CD14-positive monocyte (primary cell): ENCODE measurements around the gene TAAR8. TPM values are rescaled to one million over a fixed set of nuclear protein-coding genes. Genes with fewer than 3 reads are reported as not detected.

Experiments
- DNase-seq, 3 donors: peaks; one replicate each; pipeline ENCODE4 v3.0.0-alpha.2; 2011 to 2022
- H2AFZ ChIP-seq: 2 replicates; pipeline ENCODE4 v1.6.0; 2012; ENCODE audit warnings: mild to moderate bottlenecking, low read depth, low read length, inconsistent platforms; ENCODE audit not compliant: insufficient read depth, poor library complexity, severe bottlenecking
- H3K27ac ChIP-seq, 2 donors: 1 replicate in 1 of 2; 2 replicates in 1 of 2; pipeline ENCODE4 v1.5.1; 2012 to 2013; ENCODE audit warnings: low read length in 2 of 2, control low read depth in 1 of 2, inconsistent platforms in 1 of 2, low read depth in 1 of 2, mild to moderate bottlenecking in 1 of 2
- H3K27me3 ChIP-seq, 2 donors: one replicate each; pipeline versions ENCODE4 v1.6.0 to v1.6.1; 2011 to 2013; ENCODE audit warnings: low read length in 2 of 2; ENCODE audit not compliant: control insufficient read depth in 2 of 2, insufficient read depth in 2 of 2
- H3K36me3 ChIP-seq, 2 donors: replicated peaks in 1 of 2; 1 replicate in 1 of 2; 2 replicates in 1 of 2; pipeline versions ENCODE4 v1.5.1 to v1.6.1; 2012 to 2013; ENCODE audit warnings: low read length in 2 of 2, control low read depth in 1 of 2, inconsistent platforms in 1 of 2, mild to moderate bottlenecking in 1 of 2; ENCODE audit not compliant: insufficient read depth in 2 of 2, control insufficient read depth in 1 of 2
- H3K4me1 ChIP-seq, 2 donors: 1 replicate in 1 of 2; 2 replicates in 1 of 2; pipeline versions ENCODE4 v1.5.1 to v1.6.1; 2012 to 2013; ENCODE audit warnings: low read length in 2 of 2, control low read depth in 1 of 2, inconsistent platforms in 1 of 2, mild to moderate bottlenecking in 1 of 2, moderate library complexity in 1 of 2; ENCODE audit not compliant: insufficient read depth in 2 of 2, control insufficient read depth in 1 of 2
- H3K4me2 ChIP-seq: replicated peaks from 2 replicates; pipeline ENCODE3; 2012; ENCODE audit warnings: low read length, moderate library complexity, mild to moderate bottlenecking; ENCODE audit not compliant: poor library complexity, severe bottlenecking; ENCODE audit errors: extremely low read depth
- H3K4me3 ChIP-seq, 3 experiments: fragments of 200-600 bp in 1 of 3; sonication (generic) in 1 of 3; replicated peaks in 1 of 3; 1 replicate in 2 of 3; 2 replicates in 1 of 3; pipeline ENCODE4 v1.5.1; 2011 to 2013; ENCODE audit warnings: low read length in 3 of 3, mild to moderate bottlenecking in 3 of 3, control low read depth in 2 of 3, low read depth in 2 of 3, inconsistent platforms in 1 of 3, moderate library complexity in 1 of 3
- H3K79me2 ChIP-seq: 2 replicates; pipeline ENCODE4 v1.6.0; 2012; ENCODE audit warnings: mild to moderate bottlenecking, control low read depth, inconsistent platforms, low read length, moderate library complexity; ENCODE audit not compliant: insufficient read depth
- H3K9ac ChIP-seq: 2 replicates; pipeline ENCODE4 v1.6.0; 2017; ENCODE audit warnings: low read length, mild to moderate bottlenecking; ENCODE audit not compliant: insufficient read depth, poor library complexity, severe bottlenecking
- H3K9me3 ChIP-seq, 2 donors: replicated peaks in 1 of 2; 1 replicate in 1 of 2; 2 replicates in 1 of 2; pipeline versions ENCODE4 v1.5.1 to v1.6.1; 2012 to 2013; ENCODE audit warnings: low read length in 2 of 2, control low read depth in 1 of 2; ENCODE audit not compliant: control insufficient read depth in 1 of 2, insufficient read depth in 1 of 2
- H4K20me1 ChIP-seq: 2 replicates; pipeline ENCODE4 v1.6.0; 2012; ENCODE audit warnings: mild to moderate bottlenecking, low read length, control low read depth, moderate library complexity; ENCODE audit not compliant: insufficient read depth
- H3K27ac Mint-ChIP-seq, 7 donors: one replicate each; pipeline ENCODE4 v1.8.0; 2020; ENCODE audit warnings: mild to moderate bottlenecking in 7 of 7, mixed read lengths in 7 of 7, moderate library complexity in 6 of 7, inconsistent platforms in 2 of 7
- H3K27me3 Mint-ChIP-seq, 3 donors: one replicate each; pipeline ENCODE4 v1.8.0; 2021 to 2022; ENCODE audit warnings: low read depth in 3 of 3, mild to moderate bottlenecking in 3 of 3, mixed read lengths in 3 of 3, moderate library complexity in 3 of 3, inconsistent platforms in 1 of 3
- H3K36me3 Mint-ChIP-seq, 2 donors: one replicate each; pipeline ENCODE4 v1.8.0; 2020; ENCODE audit warnings: mixed read lengths in 2 of 2, inconsistent platforms in 1 of 2, mild to moderate bottlenecking in 1 of 2
- H3K4me1 Mint-ChIP-seq: one replicate; pipeline ENCODE4 v1.8.0; 2020; ENCODE audit warnings: mild to moderate bottlenecking, mixed read lengths
- H3K4me3 Mint-ChIP-seq, 2 donors: one replicate each; pipeline ENCODE4 v1.8.0; 2020; ENCODE audit warnings: mild to moderate bottlenecking in 2 of 2, mixed read lengths in 2 of 2, moderate library complexity in 1 of 2
- H3K9me3 Mint-ChIP-seq, 7 donors: one replicate each; pipeline ENCODE4 v1.8.0; 2020 to 2022; ENCODE audit warnings: mixed read lengths in 7 of 7, mild to moderate bottlenecking in 6 of 7, moderate library complexity in 6 of 7, inconsistent platforms in 2 of 7
- CTCF ChIP-seq: fragments of 200-600 bp; IDR thresholded peaks from one replicate; pipeline ENCODE4 v1.8.0; 2022; ENCODE audit warnings: antibody characterized with exemption, mild to moderate bottlenecking
- WGBS: methylation state at CpG from one replicate; pipeline ENCODE4 v1.1.5; 2013; ENCODE audit warnings: missing lambda C conversion rate; ENCODE audit not compliant: insufficient coverage; 5-methylcytosine and 5-hydroxymethylcytosine counted together
- intact Hi-C, 2 donors: fragments of 100-400 bp; cut with micrococcal nuclease; formaldehyde crosslinking; loops; one replicate each; pipeline versions ENCODE4 v1.15.0 to v1.15.1; 2023
- polyA plus RNA-seq, 3 donors: library from polyadenylated mRNA; depleted of rRNA in 1 of 3; unstranded in 2 of 3; stranded (reverse) in 1 of 3; fragments of 300-500 nt in 2 of 3; fragments of >200 nt in 1 of 3; fragmentation: Illumina TruSeq in 2 of 3; gene quantifications; 1 replicate in 2 of 3; 2 replicates in 1 of 3; pipeline ENCODE4 v1.2.3, GENCODE V29; 2012 to 2021

Gene TAAR8
- polyA plus RNA-seq, 3 donors, result not detected

DNA sequence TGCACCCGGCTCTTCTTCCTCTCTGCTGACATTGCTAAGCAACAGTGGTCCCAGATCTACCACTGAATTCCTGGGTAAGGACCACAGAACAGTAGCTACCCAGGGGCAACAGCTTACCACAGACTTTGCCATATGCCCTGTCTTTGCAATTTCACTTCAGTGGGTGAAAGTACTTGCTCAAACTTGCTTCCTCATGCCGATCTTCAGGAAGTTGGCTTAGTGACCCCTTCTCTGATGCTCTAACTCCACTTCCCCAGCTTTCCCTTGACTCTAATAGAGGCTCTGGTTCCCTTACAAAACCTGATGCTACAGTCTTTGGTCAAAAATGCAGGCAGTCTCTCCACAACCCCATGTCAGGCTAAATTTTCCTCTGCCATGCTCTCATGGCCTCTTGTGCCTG, 40.4 kb downstream of the TAAR8 start:
- no peak overlapping the region for H3K9ac ChIP-seq
- H3K9me3 ChIP-seq, result no peaks in the 10 kb centered on the region
- WGBS, result 0% methylated on average over 1 of the region's 2 CpGs
- peak overlapping the region; percentile 11 for H3K4me2 ChIP-seq
- peaks cover 0 to 2% (median 0%) of the 10 kb centered on the region in 7 donors for H3K9me3 Mint-ChIP-seq
- H3K4me3 Mint-ChIP-seq, result peak overlapping the region in 1 of 2 donors; percentile 44
- no peak overlapping the region for H3K4me3 ChIP-seq
- intact Hi-C loops, result no loop called here
- H3K36me3 ChIP-seq, result no peaks in the 10 kb centered on the region
- H3K27ac Mint-ChIP-seq, result peak overlapping the region; percentile 56 to 78 (median 72)
- no peak for TF ChIP-seq CTCF
- peak overlapping the region in 1 of 2 donors; percentile 62 for H3K27ac ChIP-seq
- peaks cover 32% of the 10 kb centered on the region for H3K4me1 Mint-ChIP-seq
- H3K36me3 Mint-ChIP-seq, result no peaks in the 10 kb centered on the region
- no peaks in the 10 kb centered on the region for H3K79me2 ChIP-seq
- no peaks in the 10 kb centered on the region for H3K27me3 ChIP-seq
- peak overlapping the region; percentile 47 for H2AFZ ChIP-seq
- peak; percentile 16 to 51 (median 42) for DNase-seq
- peaks cover 28 to 31% of the 10 kb centered on the region in 2 donors for H3K4me1 ChIP-seq
- peaks cover 0 to 1% (median 1%) of the 10 kb centered on the region in 3 donors for H3K27me3 Mint-ChIP-seq
- no peaks in the 10 kb centered on the region for H4K20me1 ChIP-seq

DNA sequence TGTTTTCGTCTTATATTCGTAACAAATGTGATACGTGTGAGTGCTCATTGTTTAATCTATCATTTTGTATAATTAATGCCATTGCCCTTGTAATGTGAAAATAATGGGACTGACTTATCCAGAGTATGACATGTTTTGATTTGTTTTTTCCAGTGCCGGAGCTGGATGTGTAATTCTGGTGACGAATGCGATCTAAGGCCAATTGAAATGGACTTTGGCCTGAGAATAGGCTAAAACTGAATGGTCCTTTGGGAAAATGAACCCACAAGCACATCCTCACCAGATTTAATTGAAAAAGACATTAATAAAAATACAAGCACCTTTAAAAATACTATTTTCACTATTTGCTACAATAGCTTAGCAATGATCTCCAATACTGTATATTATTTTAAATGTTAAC, 43.7 kb downstream of the TAAR8 start:
- H3K9ac ChIP-seq, result no peak overlapping the region
- no CpG with 5 or more reads among the region's 6 CpGs for WGBS

More for the DNA sequence above, 43.7 kb downstream of the TAAR8 start:
- no peak overlapping the region for H3K4me2 ChIP-seq
- H3K36me3 ChIP-seq, result no peaks in the 10 kb centered on the region
- Mint-ChIP-seq H3K36me3 (no peaks in the 10 kb centered on the region), H3K4me1 (peaks cover 21% of the 10 kb centered on the region), H3K4me3 (no peak overlapping the region), H3K9me3 (peaks cover 0 to 3% (median 0%) of the 10 kb centered on the region in 7 donors), H3K27me3 (peaks cover 1 to 2% (median 1%) of the 10 kb centered on the region in 3 donors), H3K27ac (no peak overlapping the region)
- H3K27me3 ChIP-seq, result no peaks in the 10 kb centered on the region
- H3K9me3 ChIP-seq, result no peaks in the 10 kb centered on the region
- H3K27ac ChIP-seq, result no peak overlapping the region
- H4K20me1 ChIP-seq, result no peaks in the 10 kb centered on the region
- H2AFZ ChIP-seq, result no peak overlapping the region
- TF ChIP-seq CTCF, result no peak
- no peak overlapping the region for H3K4me3 ChIP-seq
- no peak for DNase-seq
- intact Hi-C loops, result no loop called here
- H3K4me1 ChIP-seq, result peaks cover 16 to 18% of the 10 kb centered on the region in 2 donors
- no peaks in the 10 kb centered on the region for H3K79me2 ChIP-seq
